Nephron (organoid): Measurements from ENCODE around the gene GLIS1.

Experiments used
- H3K27ac Mint-ChIP-seq, 3 experiments: 2 replicates each; pipeline ENCODE4 v1.8.0; 2020; ENCODE audit warnings: mixed read lengths in 3 of 3, mild to moderate bottlenecking in 2 of 3, moderate library complexity in 1 of 3
- H3K27me3 Mint-ChIP-seq: 2 replicates; pipeline ENCODE4 v1.8.0; 2021; ENCODE audit warnings: low read depth, mild to moderate bottlenecking, moderate library complexity, mixed read lengths
- H3K36me3 Mint-ChIP-seq: 2 replicates; pipeline ENCODE4 v1.8.0; 2020; ENCODE audit warnings: low read depth, mixed read lengths
- H3K4me1 Mint-ChIP-seq: 2 replicates; pipeline ENCODE4 v1.8.0; 2020; ENCODE audit warnings: mixed read lengths
- H3K4me3 Mint-ChIP-seq, 3 experiments: 2 replicates each; pipeline ENCODE4 v1.8.0; 2020; ENCODE audit warnings: mild to moderate bottlenecking in 3 of 3, mixed read lengths in 3 of 3, moderate library complexity in 2 of 3
- H3K9me3 Mint-ChIP-seq: 2 replicates; pipeline ENCODE4 v1.8.0; 2020; ENCODE audit warnings: mixed read lengths
- TF ChIP-seq, protein P1 (sequence below), 3 experiments: fragments of 200-600 bp; sonication (generic); IDR thresholded peaks; one replicate each; pipeline ENCODE4 v1.5.0; 2021; ENCODE audit warnings: antibody characterized with exemption in 3 of 3; ENCODE audit not compliant: unreplicated experiment in 3 of 3

The GLIS1 gene

DNA sequence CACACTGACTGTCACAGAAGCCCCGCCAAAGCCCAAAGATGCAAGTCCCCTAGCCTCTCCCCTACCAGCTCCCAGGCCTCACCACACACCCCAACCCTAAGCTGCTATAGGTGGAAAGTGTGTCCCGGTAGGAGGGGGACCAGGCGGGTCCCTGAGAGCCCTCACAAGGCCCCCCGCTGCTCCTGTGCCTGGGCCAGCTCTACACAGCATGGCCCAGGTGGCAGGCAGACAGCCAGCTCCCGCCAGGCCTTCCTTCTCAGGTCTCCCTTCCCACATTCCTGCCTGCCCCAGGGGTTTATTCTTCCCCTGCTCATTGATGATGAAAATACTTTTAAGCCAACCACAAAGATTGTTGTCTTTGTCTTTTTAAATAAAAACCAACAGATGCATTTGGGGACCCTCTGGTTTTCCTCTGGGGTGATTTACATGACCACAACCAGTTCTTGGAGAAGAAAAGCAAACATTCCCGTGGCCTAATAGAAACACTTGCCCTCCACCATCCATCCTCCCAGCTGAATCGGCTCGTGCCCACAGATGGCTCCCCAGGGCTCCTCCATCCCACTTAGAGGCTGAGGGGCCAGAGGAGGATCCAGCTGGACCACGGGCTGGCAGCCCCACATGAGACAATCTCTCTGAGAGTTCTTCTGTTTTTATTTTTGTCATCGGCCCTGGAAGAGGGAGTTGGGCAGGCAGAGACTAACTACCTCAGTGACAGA is 186.7 kb downstream of the GLIS1 start:
- no peak overlapping the region for H3K4me3 Mint-ChIP-seq
- peak overlapping the region in 1 of 3 experiments; percentile 40 for H3K27ac Mint-ChIP-seq
- peaks cover 6% of the 10 kb centered on the region for H3K4me1 Mint-ChIP-seq
- H3K9me3 Mint-ChIP-seq = no peaks in the 10 kb centered on the region
- H3K27me3 Mint-ChIP-seq = peaks cover 22% of the 10 kb centered on the region
- TF ChIP-seq, protein P1, sequence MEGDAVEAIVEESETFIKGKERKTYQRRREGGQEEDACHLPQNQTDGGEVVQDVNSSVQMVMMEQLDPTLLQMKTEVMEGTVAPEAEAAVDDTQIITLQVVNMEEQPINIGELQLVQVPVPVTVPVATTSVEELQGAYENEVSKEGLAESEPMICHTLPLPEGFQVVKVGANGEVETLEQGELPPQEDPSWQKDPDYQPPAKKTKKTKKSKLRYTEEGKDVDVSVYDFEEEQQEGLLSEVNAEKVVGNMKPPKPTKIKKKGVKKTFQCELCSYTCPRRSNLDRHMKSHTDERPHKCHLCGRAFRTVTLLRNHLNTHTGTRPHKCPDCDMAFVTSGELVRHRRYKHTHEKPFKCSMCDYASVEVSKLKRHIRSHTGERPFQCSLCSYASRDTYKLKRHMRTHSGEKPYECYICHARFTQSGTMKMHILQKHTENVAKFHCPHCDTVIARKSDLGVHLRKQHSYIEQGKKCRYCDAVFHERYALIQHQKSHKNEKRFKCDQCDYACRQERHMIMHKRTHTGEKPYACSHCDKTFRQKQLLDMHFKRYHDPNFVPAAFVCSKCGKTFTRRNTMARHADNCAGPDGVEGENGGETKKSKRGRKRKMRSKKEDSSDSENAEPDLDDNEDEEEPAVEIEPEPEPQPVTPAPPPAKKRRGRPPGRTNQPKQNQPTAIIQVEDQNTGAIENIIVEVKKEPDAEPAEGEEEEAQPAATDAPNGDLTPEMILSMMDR (IDR thresholded peaks at IDR 0.05; ENCODE audit: unreplicated experiment in 3 of 3) = no peak
- H3K36me3 Mint-ChIP-seq = no peaks in the 10 kb centered on the region

DNA sequence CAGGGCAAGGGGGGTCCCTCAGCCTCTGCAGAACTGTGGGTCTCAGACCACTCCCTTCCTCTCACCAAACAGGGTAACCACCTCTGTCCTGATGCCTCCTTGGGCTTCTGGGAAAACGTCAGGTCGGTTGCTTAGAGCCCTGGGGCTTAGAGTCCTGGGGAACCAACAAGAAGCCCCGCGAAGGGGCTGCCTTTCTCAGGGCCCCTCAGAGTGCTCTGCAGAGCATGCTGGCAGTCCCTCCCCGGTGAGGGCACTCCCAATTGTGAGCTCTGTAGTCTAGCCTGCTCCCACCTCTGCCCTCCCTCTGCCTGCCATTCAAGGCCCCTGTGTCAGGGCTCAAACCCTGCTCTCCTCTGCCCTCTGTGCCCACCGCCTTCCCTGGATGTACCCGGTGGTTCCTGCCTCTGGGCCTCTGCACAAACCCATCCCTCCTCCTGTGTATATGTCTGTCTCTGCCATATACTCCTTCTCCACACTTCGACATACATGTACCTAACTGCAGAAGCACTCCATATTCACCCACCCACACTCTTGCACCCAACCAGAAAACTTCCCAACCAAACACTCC is 187.5 kb downstream of the GLIS1 start:
- Mint-ChIP-seq H3K4me3 (no peak overlapping the region), H3K27me3 (peaks cover 22% of the 10 kb centered on the region), H3K9me3 (no peaks in the 10 kb centered on the region), H3K36me3 (no peaks in the 10 kb centered on the region), H3K4me1 (peaks cover 6% of the 10 kb centered on the region), H3K27ac (no peak overlapping the region)
- TF ChIP-seq, protein P1 (IDR thresholded peaks at IDR 0.05; ENCODE audit: unreplicated experiment in 3 of 3) = no peak

DNA sequence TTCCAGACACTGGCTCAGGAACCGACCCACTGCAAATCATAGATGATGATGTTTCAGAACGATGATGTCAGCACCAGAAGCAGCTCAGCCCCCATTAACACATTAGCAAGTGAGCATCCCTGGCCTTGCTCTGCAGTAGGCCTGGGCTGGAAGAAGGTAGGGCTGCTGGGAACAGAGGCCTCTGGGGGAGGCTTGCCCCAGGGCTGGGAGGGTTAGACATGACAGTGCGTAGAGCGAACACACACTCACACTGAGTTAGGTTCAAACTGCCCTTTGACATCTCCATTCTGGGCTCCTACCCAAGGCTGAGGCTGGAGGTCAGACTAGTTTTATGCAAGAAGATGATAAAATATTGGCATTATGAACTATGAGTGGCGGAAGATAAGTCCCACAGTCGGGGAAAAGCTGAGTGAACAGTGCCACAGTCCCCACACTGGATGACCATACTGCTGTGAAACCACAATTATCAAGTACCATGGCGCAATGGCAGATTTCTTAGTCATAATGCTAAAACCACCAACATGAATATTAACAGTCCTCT is 188.7 kb downstream of the GLIS1 start:
- Mint-ChIP-seq H3K4me1 (peaks cover 14% of the 10 kb centered on the region), H3K4me3 (no peak overlapping the region), H3K9me3 (no peaks in the 10 kb centered on the region), H3K36me3 (no peaks in the 10 kb centered on the region), H3K27ac (peak overlapping the region in 2 of 3 experiments; percentile 16 to 58), H3K27me3 (peaks cover 28% of the 10 kb centered on the region)
- TF ChIP-seq, protein P1 (IDR thresholded peaks at IDR 0.05; ENCODE audit: unreplicated experiment in 3 of 3) = no peak

DNA sequence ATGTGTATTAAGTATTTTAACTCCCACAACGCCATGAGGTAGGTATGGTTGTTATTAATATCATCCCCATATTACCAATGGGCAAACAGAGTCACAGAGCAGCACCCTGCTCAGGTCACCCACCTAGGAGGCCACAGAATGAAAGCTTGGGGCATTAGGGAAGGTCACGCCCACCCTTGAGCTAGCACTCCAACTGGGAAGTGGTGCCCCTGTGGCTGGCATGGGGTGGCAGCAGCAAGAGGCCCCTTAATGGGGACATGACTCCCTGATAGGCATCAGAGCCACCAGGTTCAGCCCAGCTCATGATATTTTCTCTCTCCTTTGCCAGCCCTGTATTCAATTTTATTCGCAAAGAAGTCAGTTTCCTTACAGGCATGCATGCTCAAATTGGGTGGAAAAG is 189.2 kb downstream of the GLIS1 start:
- H3K27ac Mint-ChIP-seq = peak overlapping the region in 2 of 3 experiments; percentile 16 to 58
- no peak overlapping the region for H3K4me3 Mint-ChIP-seq
- TF ChIP-seq, protein P1 (IDR thresholded peaks at IDR 0.05; ENCODE audit: unreplicated experiment in 3 of 3) = no peak
- H3K4me1 Mint-ChIP-seq = peaks cover 14% of the 10 kb centered on the region
- peaks cover 28% of the 10 kb centered on the region for H3K27me3 Mint-ChIP-seq
- no peaks in the 10 kb centered on the region for H3K36me3 Mint-ChIP-seq
- H3K9me3 Mint-ChIP-seq = no peaks in the 10 kb centered on the region

DNA sequence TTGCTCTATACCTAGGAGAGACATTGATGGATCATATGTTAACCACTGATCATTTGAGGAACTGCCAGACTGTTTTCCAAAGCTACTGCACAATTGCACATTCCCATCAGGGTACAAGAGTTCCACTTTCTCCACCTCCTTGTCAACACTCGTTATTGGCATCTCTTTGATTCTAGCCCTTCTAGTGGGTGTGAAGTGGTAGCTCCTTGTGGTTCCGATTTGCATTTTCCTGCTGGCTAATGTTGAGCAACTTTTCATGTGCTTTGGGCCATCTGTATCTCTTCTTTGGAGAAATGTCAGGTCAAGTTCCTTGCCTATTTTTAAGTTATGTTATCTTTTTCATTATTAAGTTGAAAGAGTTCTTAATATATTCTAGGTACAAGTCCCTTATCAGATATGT is 189.7 kb downstream of the GLIS1 start:
- Mint-ChIP-seq H3K9me3 (no peaks in the 10 kb centered on the region), H3K4me1 (peaks cover 14% of the 10 kb centered on the region), H3K27ac (no peak overlapping the region)

More for the DNA sequence above, 189.7 kb downstream of the GLIS1 start:
- TF ChIP-seq, protein P1 (IDR thresholded peaks at IDR 0.05; ENCODE audit: unreplicated experiment in 3 of 3) = no peak
- peaks cover 28% of the 10 kb centered on the region for H3K27me3 Mint-ChIP-seq
- H3K4me3 Mint-ChIP-seq = no peak overlapping the region
- no peaks in the 10 kb centered on the region for H3K36me3 Mint-ChIP-seq
